ENCODE data around the gene KNDC1. TPM values are rescaled to one million over a fixed set of nuclear protein-coding genes. Genes with fewer than 3 reads are reported as not detected.

Gene KNDC1
- total and polyA plus RNA-seq, 12 donors = 1.0 to 93.4 (median 39.0) TPM

DNA sequence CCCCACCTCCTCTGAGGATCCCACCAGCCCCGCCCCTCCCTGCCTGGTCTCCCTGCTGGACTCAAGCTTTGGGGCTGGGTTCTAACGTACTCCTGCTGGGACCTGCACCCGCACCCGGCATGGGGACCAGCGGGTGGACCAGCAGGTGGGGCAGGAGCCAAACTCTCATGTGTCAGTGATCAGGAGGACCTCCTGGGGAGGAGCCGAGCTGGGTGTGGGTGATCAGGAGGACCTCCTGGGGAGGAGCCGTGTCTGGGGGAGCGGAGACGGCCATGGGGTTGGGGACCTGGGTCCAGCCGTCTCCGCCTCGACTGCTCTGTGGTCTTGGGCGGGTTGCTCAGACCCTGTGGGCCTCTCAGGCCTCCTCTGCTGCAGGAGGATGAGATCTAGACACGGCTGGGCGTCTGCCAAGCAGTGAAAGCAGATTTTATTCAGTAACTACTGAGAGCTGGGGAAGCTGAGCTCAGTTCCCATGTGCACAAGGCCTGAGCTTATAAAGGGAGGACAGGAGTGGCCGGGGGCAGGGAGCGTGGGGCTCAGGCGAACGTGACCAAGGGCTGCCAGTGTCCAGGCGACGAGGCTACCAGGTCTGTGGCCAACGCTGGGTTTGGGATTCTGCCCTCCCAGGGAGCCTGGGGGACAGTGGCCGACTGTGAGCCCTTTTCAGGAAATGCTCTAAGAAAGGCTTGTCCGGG, 36.3 kb downstream of the KNDC1 start:
- H3K9me3 ChIP-seq (replicated peaks in 1 of 3) = no peaks in the 10 kb centered on the region
- H3K4me3 ChIP-seq = no peak overlapping the region
- no peak for TF ChIP-seq POLR2A (IDR thresholded peaks at IDR 0.05)
- TF ChIP-seq, protein P1, sequence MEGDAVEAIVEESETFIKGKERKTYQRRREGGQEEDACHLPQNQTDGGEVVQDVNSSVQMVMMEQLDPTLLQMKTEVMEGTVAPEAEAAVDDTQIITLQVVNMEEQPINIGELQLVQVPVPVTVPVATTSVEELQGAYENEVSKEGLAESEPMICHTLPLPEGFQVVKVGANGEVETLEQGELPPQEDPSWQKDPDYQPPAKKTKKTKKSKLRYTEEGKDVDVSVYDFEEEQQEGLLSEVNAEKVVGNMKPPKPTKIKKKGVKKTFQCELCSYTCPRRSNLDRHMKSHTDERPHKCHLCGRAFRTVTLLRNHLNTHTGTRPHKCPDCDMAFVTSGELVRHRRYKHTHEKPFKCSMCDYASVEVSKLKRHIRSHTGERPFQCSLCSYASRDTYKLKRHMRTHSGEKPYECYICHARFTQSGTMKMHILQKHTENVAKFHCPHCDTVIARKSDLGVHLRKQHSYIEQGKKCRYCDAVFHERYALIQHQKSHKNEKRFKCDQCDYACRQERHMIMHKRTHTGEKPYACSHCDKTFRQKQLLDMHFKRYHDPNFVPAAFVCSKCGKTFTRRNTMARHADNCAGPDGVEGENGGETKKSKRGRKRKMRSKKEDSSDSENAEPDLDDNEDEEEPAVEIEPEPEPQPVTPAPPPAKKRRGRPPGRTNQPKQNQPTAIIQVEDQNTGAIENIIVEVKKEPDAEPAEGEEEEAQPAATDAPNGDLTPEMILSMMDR (IDR thresholded peaks at IDR 0.05) = no peak
- 81 to 92% (median 84%) methylated on average over 8 to 24 of the region's 24 CpGs for WGBS, 4 donors
- no peak for DNase-seq
- no peaks in the 10 kb centered on the region for H3K4me1 ChIP-seq (replicated peaks in 1 of 2)
- no peak overlapping the region for H3K27ac ChIP-seq
- intact Hi-C loops (cut with DNase I) = no loop called here
- H3K27me3 ChIP-seq = no peaks in the 10 kb centered on the region
- no peaks in the 10 kb centered on the region for H3K36me3 ChIP-seq (replicated peaks in 1 of 2)

DNA sequence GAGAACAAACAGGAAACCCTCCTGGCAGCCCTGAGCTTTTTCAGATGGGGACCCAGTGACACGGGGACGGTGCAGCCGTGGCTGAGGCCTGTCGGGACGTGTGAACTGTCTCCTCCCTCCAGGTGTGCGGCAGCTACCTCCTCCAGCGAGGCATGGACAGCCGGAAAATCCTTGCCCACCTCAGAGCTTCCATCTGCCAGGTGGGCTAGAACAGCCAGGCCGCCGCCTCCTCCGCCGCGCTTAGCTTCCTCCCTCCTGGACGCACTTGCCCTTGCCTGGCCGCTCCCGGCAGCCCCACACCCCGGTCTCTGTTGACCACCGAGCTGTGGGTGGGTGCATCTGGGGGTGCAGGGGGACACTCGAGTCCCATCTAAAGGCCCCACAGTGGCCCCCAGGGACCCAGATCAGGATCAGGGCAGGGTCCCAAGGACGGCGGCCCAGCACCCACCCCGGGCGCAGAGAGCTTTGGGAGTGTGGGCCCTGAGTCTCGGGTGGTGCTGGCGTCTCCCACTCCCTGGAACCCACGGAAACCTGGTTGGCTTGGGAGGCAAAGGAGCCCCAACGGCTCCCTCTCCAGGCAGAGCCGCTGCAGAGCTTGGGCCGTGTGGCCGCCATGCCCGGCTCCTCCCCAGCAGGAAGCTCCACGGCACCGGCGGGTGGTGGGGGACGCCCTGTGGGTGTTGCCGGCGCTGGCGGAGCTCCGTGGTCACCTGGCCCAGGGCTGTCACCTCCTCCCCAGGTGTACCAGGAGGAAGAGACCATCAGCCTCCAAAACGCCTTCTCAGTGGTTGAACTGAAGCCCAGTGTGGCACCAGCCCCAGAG, 37.1 kb downstream of the KNDC1 start:
- Histone ChIP-seq H3K27me3 (no peaks in the 10 kb centered on the region), H3K27ac (no peak overlapping the region), H3K4me3 (no peak overlapping the region), H3K36me3 (replicated peaks in 1 of 2) (no peaks in the 10 kb centered on the region), H3K4me1 (replicated peaks in 1 of 2) (no peaks in the 10 kb centered on the region), H3K9me3 (replicated peaks in 1 of 3) (no peaks in the 10 kb centered on the region)
- intact Hi-C loops (cut with DNase I) = no loop called here
- 82 to 88% (median 86%) methylated on average over 15 to 40 of the region's 40 CpGs for WGBS, 4 donors
- DNase-seq = no peak
- no peak for TF ChIP-seq POLR2A (IDR thresholded peaks at IDR 0.05)
- TF ChIP-seq, protein P1 (IDR thresholded peaks at IDR 0.05) = no peak

DNA sequence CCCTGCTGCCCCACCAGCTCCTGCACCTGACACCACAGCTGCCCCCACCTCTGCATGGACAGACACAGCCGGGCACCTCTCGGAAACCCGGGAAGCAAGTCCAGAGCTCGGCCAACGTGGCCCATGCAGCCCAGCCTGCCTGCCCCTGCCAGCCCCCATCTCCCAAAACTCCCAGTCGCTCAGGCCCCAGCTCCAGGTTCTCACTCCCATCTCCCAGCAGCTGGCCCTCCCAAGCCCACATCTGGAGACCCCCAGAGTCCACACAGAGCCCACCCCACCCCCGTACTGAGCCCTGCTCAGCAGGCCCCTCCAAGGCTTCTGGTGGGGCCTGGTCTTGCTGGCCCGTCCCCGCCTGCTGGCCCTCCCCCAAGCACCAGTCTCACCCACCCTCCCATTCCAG, 37.8 kb downstream of the KNDC1 start:
- H3K4me1 ChIP-seq (replicated peaks in 1 of 2) = no peaks in the 10 kb centered on the region

DNA sequence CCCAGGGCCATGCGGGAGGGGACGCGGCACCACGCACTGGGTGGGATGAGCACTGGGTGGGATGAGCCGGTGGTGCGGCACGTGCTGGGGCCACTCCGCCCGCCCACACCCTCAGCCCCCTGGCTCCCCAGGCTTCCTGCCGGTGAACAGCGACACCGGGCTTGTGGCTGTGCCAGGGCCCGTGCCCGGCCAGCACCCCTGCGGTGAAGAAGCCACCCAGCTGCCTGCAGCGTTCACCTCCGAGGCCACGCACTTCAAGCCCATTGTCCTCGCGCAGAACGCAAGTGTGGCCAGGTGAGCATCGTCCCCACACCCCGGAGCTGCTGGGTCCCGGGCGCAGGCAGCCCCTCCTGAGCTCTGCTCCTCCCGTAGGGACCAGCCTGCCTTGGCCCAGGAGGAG, 38.2 kb downstream of the KNDC1 start:
- no peaks in the 10 kb centered on the region for H3K36me3 ChIP-seq (replicated peaks in 1 of 2)
- H3K4me3 ChIP-seq = no peak overlapping the region
- no peaks in the 10 kb centered on the region for H3K9me3 ChIP-seq (replicated peaks in 1 of 3)
- no peak for TF ChIP-seq POLR2A (IDR thresholded peaks at IDR 0.05)
- TF ChIP-seq, protein P1 (IDR thresholded peaks at IDR 0.05) = no peak
- no peak overlapping the region for H3K27ac ChIP-seq
- no peaks in the 10 kb centered on the region for H3K4me1 ChIP-seq (replicated peaks in 1 of 2)
- intact Hi-C loops (cut with DNase I) = no loop called here
- no peaks in the 10 kb centered on the region for H3K27me3 ChIP-seq
- DNase-seq = no peak
- WGBS, 4 donors = 92 to 96% (median 95%) methylated on average over 5 to 26 of the region's 26 CpGs

More for the DNA sequence above, 37.8 kb downstream of the KNDC1 start:
- no peaks in the 10 kb centered on the region for H3K27me3 ChIP-seq
- intact Hi-C loops (cut with DNase I) = no loop called here
- no peak overlapping the region for H3K27ac ChIP-seq
- H3K36me3 ChIP-seq (replicated peaks in 1 of 2) = no peaks in the 10 kb centered on the region
- no peak for DNase-seq
- 82 to 95% (median 93%) methylated on average over 7 to 9 of the region's 9 CpGs for WGBS, 4 donors
- TF ChIP-seq, protein P1 (IDR thresholded peaks at IDR 0.05) = no peak
- H3K9me3 ChIP-seq (replicated peaks in 1 of 3) = no peaks in the 10 kb centered on the region
- H3K4me3 ChIP-seq = no peak overlapping the region

Data from adrenal gland (tissue), 12 donors.